ENCODE measurements around the gene SH2D5.
A peak's percentile ranks its signal among the peaks of the same experiment; 100 is the strongest.
"Not testable (repeated sequence)": the region's sequence is repeated elsewhere in the genome, so short reads cannot be mapped to it uniquely, and the experiment has no call there.

SH2D5 gene

DNA sequence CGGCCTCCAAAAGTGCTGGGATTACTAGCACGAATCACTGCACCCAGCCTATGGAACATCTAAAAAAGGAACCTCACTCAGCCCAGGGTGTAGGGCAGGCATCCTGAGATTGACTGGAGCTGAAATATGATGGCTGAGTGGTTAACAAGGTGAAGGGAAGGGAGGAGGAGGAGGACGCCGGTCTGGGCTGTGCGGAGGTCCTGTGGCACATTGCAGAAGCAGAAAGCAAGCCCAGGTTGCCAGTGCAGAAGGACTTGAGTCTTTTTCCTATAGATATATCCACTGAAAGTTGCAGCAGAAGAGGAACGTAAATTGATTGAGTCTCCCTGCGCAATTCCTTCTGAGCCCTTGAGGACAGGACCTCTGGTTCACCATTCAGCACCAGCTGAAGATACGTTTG, 13.2 kb downstream of the SH2D5 start:
- TF ChIP-seq, protein P1, sequence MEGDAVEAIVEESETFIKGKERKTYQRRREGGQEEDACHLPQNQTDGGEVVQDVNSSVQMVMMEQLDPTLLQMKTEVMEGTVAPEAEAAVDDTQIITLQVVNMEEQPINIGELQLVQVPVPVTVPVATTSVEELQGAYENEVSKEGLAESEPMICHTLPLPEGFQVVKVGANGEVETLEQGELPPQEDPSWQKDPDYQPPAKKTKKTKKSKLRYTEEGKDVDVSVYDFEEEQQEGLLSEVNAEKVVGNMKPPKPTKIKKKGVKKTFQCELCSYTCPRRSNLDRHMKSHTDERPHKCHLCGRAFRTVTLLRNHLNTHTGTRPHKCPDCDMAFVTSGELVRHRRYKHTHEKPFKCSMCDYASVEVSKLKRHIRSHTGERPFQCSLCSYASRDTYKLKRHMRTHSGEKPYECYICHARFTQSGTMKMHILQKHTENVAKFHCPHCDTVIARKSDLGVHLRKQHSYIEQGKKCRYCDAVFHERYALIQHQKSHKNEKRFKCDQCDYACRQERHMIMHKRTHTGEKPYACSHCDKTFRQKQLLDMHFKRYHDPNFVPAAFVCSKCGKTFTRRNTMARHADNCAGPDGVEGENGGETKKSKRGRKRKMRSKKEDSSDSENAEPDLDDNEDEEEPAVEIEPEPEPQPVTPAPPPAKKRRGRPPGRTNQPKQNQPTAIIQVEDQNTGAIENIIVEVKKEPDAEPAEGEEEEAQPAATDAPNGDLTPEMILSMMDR (IDR thresholded peaks at IDR 0.05; ENCODE audit: poor library complexity, severe bottlenecking): no peak
- DNase-seq (ENCODE audit: low spot score) (no peak), ATAC-seq (ENCODE audit: low read depth) (no peak)
- Histone ChIP-seq H3K4me3 (ENCODE audit: severe bottlenecking) (no peak overlapping the region), H3K27me3 (ENCODE audit: insufficient read depth, poor library complexity, severe bottlenecking) (no peaks in the 10 kb centered on the region), H3K36me3 (ENCODE audit: low read depth) (no peaks in the 10 kb centered on the region), H3K27ac (ENCODE audit: poor library complexity, severe bottlenecking) (no peak overlapping the region), H3K4me1 (ENCODE audit: insufficient read depth, poor library complexity, severe bottlenecking) (no peaks in the 10 kb centered on the region), H3K9me3 (ENCODE audit: severe bottlenecking) (no peaks in the 10 kb centered on the region)

DNA sequence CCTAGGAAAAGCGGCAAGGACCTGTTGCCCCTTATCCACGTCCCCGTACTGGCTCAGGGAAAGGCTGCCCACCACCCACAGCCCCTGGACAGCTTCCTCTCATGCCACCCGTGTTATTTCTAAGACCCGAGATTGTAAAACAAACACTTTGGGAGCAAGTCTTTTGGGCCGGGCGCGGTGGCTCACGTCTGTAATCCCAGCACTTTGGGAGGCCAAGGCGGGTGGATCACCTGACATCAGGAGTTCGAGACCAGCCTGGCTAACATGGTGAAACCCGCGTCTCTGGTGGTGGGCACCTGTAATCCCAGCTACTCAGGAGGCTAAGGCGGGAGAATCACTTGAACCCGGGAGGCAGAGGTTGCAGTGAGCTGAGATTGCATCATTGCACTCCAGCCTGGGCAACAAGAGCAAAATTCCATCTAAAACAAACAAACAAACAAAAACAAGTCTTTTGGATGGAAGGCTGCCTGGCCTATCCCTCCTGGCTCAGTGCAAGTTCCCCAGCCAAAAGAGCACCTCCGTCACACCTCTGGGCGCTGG, 14.1 kb downstream of the SH2D5 start:
- H3K4me3 ChIP-seq (ENCODE audit: severe bottlenecking): peak overlapping the region; percentile 33
- H3K27ac ChIP-seq (ENCODE audit: poor library complexity, severe bottlenecking): not testable (repeated sequence)

DNA sequence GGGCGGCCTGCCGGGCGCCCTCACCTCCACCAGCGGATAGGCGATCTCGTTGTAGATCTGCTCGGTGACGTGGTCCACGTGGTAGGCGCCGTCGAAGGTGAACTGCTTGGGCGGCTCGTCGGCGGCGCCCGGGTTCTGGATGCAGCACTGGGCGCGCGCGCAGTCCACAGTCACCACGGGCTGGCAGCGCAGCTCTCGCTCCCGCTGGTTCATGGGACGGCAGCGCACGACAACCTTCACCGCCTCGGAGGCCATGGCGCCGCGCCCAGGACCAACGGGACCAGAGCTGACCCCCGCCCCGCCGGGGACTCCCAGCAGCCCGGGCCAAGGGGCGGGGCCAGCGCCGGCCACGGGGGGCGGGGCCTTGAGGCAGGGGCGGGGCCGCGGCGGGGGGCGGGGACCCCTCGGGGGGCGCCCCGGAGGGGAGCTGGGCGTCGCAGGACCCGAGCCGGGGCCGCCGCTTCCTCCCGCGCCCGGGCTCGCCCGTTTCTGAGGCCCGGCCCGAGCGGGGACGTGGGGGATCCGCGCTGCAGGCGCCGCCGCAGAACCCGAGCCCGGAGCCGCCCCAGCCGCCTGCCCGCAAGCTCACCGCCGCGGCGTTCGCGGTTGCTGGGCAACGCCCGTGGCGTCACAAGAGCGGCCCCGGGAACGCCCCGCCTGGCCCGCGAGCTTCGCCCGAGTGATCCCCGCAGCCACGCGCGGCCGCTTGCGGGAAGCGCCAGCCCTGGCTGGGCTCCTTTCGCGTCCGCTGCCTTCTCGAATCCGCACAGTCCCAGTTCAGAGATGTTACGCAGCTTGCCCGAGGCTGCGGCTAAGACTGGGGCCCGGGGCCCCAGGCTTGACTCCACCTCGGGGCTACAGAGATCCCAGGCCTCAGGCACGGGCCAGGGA, 14.8 kb downstream of the SH2D5 start, which contains the start of gene KIF17:
Gene KIF17 (minus strand): TSS at position 556 of the 891 bp plus-strand sequence. CDS start 301 bp downstream, at position 255.
- peak within 1 kb of the TSS; percentile 33 for H3K4me3 ChIP-seq (ENCODE audit: severe bottlenecking)
- no peak within 1 kb of the TSS for H3K27ac ChIP-seq (ENCODE audit: poor library complexity, severe bottlenecking)
- DNase-seq (ENCODE audit: low spot score) (peak; percentile 65), ATAC-seq (ENCODE audit: low read depth) (peak; percentile 70)
- no peaks in the 10 kb centered on the region for H3K9me3 ChIP-seq (ENCODE audit: severe bottlenecking)
- H3K27me3 ChIP-seq (ENCODE audit: insufficient read depth, poor library complexity, severe bottlenecking): no peaks in the 10 kb centered on the region
- no peaks in the 10 kb centered on the region for H3K4me1 ChIP-seq (ENCODE audit: insufficient read depth, poor library complexity, severe bottlenecking)
- H3K36me3 ChIP-seq (ENCODE audit: low read depth): no peaks in the 10 kb centered on the region
- TF ChIP-seq, protein P1 (IDR thresholded peaks at IDR 0.05; ENCODE audit: poor library complexity, severe bottlenecking): no peak

More for the DNA sequence above, 14.1 kb downstream of the SH2D5 start:
- not testable (repeated sequence) for ATAC-seq (ENCODE audit: low read depth); H3K27me3 ChIP-seq (ENCODE audit: insufficient read depth, poor library complexity, severe bottlenecking); H3K36me3 ChIP-seq (ENCODE audit: low read depth); DNase-seq (ENCODE audit: low spot score); H3K4me1 ChIP-seq (ENCODE audit: insufficient read depth, poor library complexity, severe bottlenecking); H3K9me3 ChIP-seq (ENCODE audit: severe bottlenecking)

DNA sequence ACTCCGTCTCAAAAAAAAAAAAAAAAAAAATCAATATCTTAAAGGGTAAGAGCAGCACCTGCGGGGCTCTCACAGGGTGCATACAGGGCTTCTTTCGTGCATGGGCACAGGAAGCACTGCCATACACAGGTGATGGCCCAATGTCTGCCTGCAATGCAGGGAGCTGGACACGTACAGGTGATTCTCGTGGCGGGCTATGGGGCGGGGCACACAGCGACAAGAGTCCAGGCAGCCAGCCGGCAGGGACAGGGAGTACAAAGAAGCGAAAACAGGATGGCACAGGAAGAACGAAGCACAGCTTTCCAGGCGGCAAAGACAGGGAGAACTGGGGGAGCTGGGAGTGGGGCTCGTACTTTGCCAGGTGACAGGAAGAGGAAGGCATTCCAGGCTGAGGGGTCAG, 16.3 kb downstream of the SH2D5 start:
- no peaks in the 10 kb centered on the region for H3K36me3 ChIP-seq (ENCODE audit: low read depth)
- H3K27ac ChIP-seq (ENCODE audit: poor library complexity, severe bottlenecking): no peak overlapping the region
- DNase-seq (ENCODE audit: low spot score) (no peak), ATAC-seq (ENCODE audit: low read depth) (no peak)
- TF ChIP-seq, protein P1 (IDR thresholded peaks at IDR 0.05; ENCODE audit: poor library complexity, severe bottlenecking): no peak
- no peak overlapping the region for H3K4me3 ChIP-seq (ENCODE audit: severe bottlenecking)
- H3K27me3 ChIP-seq (ENCODE audit: insufficient read depth, poor library complexity, severe bottlenecking): no peaks in the 10 kb centered on the region
- no peaks in the 10 kb centered on the region for H3K9me3 ChIP-seq (ENCODE audit: severe bottlenecking)
- H3K4me1 ChIP-seq (ENCODE audit: insufficient read depth, poor library complexity, severe bottlenecking): no peaks in the 10 kb centered on the region

DNA sequence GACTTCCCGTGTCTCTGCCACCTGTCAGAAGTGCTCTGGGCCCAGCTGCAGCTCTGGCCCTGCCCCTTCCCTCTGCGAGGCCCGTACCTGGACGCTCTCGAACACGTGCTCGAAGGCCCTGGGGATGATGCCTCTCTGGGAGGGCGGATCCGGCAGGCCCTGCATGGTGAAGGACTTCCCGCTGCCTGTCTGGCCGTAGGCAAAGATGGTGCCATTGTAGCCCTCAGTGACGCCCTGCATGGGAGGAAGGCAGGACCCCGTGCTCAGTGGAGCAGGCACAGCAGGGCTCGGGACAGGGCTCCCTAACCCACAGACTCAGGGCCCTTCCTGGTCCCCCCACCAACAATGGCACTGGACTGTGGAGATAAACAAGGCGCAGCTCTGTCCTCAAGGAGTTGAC, 17.1 kb downstream of the SH2D5 start:
- TF ChIP-seq, protein P1 (IDR thresholded peaks at IDR 0.05; ENCODE audit: poor library complexity, severe bottlenecking): no peak
- Histone ChIP-seq H3K27ac (ENCODE audit: poor library complexity, severe bottlenecking) (no peak overlapping the region), H3K4me3 (ENCODE audit: severe bottlenecking) (no peak overlapping the region), H3K36me3 (ENCODE audit: low read depth) (no peaks in the 10 kb centered on the region), H3K9me3 (ENCODE audit: severe bottlenecking) (no peaks in the 10 kb centered on the region), H3K27me3 (ENCODE audit: insufficient read depth, poor library complexity, severe bottlenecking) (no peaks in the 10 kb centered on the region), H3K4me1 (ENCODE audit: insufficient read depth, poor library complexity, severe bottlenecking) (no peaks in the 10 kb centered on the region)
- ATAC-seq (ENCODE audit: low read depth): no peak
- no peak for DNase-seq (ENCODE audit: low spot score)

All from RWPE2 (cell line).